ENCODE measurements around the gene TSEN54.

The TSEN54 gene

DNA sequence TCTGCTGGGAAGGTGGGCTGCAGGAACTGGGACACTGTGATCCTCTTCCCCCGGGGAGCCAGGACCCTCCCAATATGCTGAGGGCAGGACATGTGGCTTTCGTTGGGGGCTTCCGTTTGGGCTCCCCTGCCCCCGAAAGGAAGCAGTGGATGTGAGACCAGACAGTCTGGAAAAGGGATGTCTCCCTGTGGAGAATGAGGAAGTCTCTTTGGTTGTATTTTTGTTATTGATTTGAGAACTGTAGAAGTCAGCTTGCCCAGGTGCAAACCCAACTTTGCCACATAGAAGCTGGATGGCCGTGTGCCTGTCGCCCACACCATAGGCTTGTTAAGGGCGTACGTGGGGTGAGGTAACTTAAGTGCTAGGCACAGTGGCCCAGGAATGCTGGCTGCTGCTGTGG, 27.9 kb downstream of the TSEN54 start:
- no peak for DNase-seq (ENCODE audit: low spot score)

DNA sequence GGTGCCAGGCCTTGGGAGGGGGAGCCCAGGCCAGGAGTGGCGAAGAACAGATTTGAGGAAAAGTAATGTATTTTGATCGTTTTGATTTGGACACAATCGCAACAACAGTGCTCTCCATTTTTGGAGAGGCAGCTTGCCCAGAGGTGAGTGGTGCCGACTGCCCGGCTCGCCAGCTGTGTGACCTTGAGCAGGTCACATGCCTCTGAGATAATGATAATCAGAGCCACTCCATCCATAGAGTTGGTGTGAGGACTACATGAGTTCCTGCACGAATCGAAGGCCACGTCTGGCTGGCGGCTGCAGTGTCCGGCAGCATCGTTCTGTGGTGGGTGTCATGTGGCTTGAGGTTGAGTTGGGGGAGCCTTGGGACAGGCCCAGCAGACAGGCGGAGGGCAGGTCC, 29.9 kb downstream of the TSEN54 start:
- no peak for DNase-seq (ENCODE audit: low spot score)

DNA sequence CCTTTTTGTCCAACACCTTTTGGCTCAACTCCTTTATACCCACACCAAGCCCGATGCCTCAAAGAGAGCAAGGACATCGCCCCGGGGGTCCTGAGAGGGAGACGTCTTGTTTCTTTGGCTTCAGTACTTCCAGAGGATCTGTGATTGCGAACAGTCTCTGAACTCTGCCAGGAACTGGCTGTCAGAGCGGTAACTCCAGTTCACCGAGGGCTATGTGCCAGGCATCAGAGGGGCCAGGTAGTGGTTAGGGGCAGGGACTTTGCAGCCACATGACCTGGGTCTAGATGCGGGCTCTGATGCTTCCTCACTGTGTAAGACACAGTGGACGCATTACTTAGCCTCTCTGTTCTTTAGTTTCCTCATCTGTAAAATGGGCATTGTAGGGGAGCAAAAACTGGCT, 30.8 kb downstream of the TSEN54 start:
- DNase-seq (ENCODE audit: low spot score), result no peak

DNA sequence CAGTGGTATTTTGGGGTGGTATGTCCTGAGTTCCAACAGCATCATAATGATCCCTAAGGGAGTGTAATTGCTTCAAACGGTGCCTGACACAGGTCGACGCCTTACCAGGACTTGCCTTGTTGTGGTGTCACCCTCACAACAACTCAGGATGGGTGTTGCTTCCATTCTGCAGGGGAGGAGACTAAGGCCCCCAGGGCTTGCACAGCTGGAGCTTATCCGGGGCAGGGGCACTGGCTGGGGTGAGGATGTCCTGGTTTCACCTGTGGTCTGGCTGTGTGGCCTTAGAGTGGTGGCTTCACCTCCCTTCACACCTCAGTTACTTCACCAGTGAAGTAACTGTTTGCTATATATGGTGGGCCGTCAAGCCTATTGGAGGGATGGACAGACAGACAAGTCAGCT, 32.5 kb downstream of the TSEN54 start:
- DNase-seq (ENCODE audit: low spot score), result no peak

DNA sequence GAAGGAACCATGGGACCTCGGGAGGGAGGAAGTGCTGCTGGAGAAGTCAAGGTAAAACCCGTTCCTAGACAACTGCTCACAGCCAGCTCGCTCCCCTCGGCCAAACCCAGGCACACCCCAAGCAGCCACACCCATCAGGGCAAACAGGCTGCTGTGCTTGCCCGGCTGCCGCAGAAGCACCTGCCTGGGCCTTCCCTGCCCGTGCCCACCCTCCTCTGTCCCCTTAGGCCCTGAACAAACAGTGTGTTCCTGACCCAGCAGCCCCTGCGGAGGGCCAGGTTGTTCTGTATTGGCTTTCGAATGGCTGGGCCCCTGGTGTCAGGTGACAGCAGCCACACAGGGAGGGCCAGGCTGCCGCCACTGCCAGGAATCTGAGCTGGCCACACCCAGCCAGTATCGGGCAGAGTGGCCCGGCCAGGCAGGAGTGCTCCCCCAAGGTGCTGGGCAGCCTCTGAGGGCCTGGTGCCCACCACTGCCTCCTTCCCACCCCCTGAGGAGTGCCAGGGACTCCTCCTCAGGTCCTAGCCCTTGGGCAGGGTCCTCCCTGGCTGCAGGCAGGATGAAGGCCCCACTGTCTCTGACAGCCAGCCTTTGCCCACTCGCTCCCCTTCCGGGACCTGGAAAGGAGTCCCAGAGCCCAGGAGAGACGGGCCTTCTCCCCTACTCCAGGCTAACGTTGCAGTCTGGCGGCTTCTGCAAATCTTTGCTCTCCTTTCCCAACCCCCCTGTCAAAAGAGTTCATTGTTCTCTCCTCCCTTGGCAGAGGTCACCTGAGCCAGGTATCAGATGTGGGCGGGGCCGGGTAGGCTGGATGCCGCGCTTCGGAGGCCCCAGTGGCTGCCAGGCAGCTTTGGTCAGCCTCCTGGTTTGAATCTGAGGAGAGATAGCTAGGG, 33.2 kb downstream of the TSEN54 start:
- DNase-seq (ENCODE audit: low spot score), result no peak

DNA sequence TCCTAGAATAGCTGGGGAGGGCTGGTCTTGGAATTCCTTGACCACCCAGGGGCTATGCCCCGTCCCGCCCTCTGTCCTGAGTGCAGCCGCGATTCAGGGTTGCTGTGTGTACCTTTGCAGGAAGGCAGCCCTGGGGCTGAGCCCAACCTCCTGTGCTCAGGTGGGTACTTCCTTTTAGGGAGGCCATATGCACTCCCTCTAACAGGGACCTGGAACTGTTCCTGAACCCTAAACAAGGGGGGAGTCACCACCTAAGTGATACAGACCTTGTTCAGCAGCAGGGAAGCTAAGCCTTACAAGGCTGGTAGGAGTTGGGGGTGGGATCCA, 33.8 kb downstream of the TSEN54 start:
- DNase-seq (ENCODE audit: low spot score), result no peak

DNA sequence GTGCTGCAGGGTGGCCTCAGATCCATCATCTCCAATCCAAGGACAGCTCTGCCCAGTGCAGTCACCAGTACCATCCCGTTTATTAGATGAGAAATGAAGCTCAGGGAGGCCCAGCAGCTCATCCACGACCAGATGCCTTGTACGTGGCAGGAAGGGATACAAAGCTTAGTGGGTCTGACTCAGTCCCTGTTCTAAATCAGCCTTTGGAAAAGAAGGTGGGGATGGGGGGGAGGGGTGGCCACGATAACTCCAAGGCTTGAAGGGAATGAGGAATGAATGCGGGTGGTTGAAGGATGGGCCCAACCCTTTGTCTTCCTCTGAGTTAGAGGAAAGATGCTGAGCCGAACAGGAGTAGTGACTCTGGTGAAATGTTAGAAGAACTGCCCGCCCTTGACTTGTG, 34.9 kb downstream of the TSEN54 start:
- no peak for DNase-seq (ENCODE audit: low spot score)

DNA sequence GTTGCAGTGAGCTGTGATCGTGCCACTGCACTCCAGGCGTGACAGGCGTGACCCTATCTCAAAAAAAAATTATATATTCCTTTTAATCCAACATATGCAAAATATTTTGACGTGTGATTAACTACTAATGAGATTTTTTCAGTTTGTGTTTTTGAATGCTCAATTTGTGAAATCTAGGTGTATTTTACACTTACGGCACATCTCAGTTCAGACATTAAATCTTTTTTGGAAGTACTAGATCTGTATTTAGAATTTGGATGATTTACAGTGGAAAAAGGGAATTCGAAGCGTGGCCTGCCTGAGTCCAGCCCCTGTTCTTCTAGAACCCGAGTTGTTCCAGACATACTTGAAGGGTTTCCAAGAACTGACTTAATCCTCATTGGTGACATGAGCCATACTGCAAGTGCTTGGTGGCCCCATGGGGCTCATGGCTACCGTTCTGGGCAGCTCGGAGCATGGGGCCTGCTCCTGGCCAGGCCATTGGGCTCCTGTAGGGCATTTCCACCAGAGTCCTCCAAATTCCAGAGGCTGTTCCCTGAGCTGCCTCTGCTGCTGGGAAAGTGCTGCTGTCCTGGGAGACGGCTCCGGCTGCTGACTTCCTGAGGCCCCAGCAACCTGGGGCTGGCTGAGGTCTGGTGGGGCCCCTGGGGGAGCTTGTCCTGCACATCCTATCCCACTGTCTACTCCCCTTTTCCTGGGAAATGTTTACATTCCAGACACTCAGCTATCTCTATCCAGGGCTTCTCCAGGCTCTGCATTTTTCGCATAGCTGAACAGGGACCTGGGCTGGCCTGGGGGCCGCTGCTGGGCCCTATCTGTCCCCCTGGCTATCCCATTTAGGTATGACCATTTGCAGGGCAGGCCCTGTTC, 36.3 kb downstream of the TSEN54 start:
- no peak for DNase-seq (ENCODE audit: low spot score)

DNA sequence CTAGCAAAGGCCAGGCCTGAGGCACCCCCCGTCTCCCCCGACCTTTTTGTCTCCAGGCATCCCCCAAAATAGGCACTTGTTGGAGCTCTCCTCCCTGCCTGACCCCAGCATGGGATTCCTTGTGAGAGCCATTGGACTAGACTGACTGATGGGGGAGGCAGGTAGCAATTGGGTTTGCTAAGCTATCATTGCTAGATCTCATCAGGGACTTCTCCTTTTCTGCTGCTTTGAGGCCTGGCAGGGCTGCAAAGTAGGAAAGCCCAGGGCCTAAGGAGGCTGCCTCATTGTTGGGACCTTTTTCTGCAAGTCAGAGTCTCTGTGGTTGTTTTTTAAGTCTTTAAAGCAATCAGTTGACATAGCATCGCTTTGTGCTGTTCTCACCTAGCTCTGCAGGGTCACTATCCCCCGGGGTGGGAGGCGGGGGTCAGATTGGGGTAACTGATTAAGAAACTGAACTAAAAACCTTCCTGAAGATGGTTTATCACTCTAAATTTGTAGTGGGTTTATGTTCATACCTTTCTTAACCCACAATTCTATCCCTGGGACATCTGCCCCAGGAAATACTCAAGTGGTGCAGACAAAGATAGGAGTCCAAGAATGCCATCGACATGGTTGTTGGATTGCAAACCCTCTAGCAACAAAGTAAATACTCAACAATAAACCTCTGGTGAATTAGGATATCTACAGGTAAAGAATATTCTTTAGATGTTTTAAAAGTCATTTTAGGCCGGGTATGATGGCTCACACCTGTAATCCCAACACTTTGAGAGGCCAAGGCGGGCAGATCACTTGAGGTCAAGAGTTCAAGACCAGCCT, 37.2 kb downstream of the TSEN54 start:
- DNase-seq (ENCODE audit: low spot score), result no peak

DNA sequence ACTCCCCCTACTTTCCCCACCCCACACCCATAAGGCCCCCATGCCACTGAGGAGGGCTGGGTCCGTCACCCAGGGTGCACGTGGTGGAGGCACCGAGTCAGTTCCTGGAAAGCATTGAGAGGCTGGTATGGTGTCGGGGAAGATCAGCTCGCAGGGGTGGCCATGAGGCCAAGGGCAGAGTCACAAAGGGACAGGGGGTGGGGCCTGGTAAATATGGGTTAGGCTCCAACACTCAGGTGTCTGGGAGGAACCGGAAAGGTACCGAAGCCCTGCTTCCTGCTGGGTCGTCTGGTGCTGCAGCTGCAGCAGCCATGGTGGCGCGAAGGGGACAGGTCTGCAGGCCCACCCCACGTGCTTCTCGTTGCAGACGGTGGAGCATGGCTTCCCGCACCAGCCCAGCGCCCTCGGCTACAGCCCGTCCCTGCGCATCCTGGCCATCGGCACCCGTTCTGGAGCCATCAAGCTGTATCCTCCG, 39.4 kb downstream of the TSEN54 start:
- DNase-seq (ENCODE audit: low spot score), result no peak

DNA sequence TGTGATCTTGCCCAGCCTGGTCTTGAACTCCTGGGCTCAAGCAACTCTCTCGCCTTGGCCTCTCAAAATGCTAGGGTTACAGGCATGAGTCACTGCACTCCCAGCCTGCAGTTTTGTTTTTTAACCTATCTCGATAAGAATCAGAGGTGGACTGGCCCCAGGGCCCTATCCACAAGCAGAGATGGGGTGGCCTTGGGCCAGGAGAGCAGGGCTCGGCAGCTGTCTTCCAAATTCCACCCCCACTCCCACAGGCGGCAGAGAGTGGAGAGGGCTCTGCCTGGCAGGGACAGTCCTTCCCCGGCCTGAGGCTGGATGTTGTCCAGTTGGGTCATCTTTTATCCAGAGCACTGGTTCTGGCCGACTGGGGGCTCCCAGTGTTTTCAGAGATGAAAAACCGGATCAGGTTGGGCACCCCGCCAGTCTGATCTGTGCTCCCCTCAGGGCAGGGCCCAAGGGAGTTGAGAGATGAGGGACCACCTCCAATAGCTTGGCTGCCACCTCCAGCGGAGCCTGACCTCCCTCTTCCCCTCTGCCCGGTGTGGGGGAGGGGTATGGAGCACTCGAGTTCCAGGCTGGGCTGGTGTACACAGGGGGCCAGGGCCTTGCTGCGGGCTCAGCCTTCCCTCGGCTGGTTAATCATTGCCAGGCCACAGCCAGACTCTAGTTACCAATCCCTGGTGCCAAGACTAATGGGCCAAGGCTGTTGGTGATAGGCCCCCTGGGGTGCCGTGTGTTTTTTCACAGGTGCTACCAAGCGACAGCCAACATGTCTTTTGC, 40.9 kb downstream of the TSEN54 start:
- DNase-seq (ENCODE audit: low spot score), result no peak

DNA sequence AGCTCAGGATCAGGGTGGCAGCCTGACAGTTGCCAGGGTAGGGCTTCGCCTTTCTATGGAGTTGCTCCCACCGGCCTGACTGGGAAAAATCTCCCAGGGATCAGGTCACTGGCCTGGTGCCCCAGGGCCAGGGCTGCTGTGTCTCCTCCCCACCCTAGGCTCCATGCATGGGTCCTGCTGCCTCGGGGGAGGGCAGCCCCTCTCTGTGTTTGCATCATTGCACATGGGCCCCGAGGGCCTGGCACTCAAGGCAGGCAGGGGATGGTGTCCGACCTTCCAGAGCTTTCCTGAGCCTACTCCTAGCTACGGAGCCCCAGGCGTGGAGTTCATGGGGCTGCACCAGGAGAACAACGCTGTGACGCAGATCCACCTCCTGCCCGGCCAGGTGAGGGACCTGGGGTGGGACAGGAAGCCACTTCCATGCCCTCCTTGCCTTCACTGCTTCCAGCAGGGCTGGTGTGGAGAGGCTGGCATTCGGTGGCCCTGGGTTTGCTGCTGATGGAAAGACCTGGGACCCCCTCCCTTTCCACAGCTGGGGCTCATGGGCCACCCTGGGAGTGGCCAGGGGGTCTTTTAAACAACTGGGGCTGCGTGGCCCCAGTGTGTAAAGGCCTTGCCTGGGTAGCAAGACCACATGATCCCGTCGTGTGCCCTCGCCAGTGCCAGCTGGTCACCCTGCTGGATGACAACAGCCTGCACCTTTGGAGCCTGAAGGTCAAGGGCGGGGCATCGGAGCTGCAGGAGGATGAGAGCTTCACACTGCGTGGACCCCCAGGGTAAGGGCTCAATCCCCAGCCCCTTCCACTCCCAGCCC, 41.7 kb downstream of the TSEN54 start:
- DNase-seq (ENCODE audit: low spot score), result no peak

DNA sequence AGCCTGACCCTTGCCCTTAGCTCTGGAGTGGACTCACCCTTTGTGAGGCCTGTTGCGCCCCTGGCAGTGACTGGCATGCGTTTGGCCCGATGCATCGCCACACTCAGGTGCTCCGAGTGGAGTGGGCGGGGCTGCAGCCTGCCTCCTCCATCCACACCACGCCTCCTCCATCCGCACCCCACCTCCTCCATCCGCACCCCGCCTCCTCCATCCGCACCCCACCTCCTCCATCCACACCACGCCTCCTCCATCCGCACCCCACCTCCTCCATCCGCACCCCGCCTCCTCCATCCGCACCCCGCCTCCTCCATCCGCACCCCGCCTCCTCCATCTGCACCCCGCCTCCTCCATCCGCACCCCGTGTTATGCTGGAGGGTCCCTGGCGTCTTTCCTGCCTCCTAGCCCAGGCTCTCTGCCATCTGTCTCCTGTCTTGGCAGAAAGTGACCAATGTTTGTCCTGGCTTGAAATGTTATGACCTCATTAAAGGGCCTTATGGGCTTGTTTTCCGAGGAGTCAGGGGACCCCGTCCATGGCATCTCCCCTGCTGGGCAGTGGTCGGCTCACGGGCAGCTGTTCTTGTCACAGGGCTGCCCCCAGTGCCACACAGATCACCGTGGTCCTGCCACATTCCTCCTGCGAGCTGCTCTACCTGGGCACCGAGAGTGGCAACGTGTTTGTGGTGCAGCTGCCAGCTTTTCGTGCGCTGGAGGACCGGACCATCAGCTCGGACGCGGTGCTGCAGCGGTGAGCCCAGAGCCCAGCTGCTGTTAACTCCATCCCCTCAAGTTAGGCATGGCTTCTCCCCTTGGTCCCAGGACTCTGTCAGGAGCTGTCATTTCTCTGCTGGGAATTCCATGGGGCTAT, 42.6 kb downstream of the TSEN54 start:
- DNase-seq (ENCODE audit: low spot score), result no peak

DNA sequence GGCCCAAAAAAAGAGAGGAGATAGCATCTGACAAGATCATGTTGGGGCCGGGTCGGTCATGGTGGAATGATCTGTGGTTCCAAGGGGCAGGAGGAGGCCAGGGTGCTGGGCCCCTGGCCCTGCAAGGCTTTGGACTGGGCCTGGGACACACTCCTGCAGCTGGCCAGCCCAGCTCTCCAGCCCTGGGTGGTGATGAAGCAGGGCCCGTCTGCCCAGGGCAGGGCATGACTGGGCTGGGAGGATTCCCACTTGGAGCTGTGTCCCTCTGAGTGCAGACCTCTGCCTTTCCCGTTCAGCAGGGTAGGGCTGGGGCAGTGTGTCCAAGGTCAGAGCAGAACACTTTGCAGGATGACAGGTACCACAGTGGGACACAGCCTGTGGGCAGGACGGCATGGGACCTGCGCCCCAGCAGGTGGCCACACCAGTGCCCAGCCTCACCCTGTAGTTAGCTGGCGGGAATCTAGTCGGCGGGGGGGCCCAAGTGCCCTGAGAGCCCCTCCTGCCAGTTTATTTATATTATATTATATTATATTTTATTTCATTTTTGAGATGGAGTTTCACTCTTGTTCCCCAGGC, 43.7 kb downstream of the TSEN54 start:
- DNase-seq (ENCODE audit: low spot score), result no peak

DNA sequence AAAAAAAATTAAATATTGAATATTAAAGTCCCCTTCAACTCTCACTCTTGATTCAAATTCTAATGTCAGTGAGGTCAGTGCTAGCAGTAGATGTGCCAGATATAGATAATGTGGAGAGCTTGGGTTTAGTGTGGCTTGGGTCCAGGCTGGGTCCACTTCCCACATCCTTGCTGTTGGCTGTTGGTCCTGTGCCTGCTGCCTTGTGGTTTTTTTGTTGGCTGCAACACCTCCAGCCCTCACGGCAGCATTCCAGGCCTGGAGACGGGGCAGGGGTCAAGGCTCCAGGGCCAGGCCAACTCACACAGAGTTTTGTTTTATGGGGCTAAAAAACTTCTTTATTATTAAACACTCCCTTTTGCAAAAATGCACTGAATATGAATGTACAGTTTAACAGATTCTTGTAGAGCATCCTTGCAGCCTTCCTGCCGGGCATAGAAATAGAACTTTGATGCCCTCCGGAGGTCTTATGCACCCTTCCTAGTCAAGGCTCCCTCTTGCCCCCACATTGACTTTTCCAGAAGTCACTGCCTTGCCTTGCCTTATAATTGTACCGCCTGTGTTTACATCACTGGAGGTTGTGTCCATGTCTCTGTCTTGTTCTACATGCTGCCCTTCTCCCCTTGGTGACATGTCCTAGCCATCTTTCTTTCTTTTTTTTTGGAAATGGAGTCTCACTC, 45.7 kb downstream of the TSEN54 start:
- DNase-seq (ENCODE audit: low spot score), result no peak

DNA sequence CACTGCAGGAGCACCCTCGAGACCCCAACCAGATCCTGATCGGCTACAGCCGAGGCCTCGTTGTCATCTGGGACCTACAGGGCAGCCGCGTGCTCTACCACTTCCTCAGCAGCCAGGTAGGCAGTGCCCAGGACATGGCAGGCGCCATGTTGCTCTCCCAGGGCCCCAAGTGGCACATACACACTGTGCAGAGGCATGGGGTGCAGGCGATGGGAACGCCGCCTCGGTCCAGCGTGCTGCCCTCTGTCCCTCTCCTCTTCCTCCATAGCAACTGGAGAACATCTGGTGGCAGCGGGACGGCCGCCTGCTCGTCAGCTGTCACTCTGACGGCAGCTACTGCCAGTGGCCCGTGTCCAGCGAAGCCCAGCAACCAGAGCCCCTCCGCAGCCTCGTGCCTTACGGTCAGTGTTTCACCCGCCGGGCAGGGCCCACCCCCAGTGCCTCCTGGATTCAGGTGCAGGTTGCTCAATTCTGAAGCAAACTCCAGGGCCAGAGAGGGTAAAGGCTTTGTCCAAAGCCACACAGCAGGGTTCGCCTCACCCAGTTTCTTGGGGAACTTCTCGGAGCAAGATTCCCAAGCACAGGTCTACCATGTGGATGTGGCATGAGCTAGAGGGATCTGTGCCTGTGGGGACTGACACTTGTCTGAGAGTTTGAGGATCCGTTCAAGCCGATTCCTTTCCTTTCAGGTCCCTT, 46.9 kb downstream of the TSEN54 start:
- no peak for DNase-seq (ENCODE audit: low spot score)

DNA sequence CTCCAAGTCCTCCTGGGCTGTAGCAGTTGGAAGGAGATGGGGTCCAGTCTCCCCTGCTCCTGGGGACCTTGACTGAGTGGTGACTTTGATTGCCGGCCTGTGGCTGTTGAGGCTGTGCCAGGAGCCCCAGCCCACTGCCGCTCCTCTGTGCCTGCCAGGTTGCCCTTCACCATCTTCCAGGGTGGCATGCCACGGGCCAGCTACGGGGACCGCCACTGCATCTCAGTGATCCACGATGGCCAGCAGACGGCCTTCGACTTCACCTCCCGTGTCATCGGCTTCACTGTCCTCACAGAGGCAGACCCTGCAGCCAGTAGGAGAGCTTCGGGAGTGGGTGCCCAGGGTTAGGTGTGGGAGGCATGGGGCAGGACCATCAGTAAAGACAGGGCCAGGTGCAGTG, 47.9 kb downstream of the TSEN54 start:
- no peak for DNase-seq (ENCODE audit: low spot score)

DNA sequence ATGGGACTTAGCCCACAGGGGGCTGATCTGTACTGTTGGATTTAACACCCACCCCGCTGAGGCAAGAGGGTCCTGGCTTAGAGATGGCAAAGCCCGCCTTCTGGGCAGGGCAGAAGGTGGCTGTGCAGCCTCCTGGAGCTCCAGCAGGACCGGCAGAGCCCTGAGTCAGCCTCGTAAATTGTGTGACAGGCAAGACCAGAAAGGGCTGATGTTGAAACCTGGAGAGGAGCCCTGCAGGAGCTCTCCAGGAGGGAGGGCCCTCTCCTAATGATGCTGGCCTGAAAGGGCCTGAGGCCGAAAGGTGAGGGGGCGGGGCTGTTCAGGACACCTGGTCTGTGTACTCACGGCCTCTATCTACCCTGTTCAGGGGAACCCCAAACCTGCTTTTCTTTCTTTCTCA, 48.7 kb downstream of the TSEN54 start:
- no peak for DNase-seq (ENCODE audit: low spot score)
